ENCODE results near the gene SCN11A. TPM values are rescaled to one million over a fixed set of nuclear protein-coding genes. Genes with fewer than 3 reads are reported as not detected.

SCN11A gene
- total RNA-seq, 1 donor from 2014 or later, result 1.9 TPM

GRCh38 chr3:39080026-39080425 lies 28.3 kb upstream of the SCN11A start:
- no peak overlapping the region for H3K4me3 Mint-ChIP-seq
- H3K4me1 Mint-ChIP-seq, result no peaks in the 10 kb centered on the region
- peaks cover 56% of the 10 kb centered on the region for H3K36me3 Mint-ChIP-seq
- no peak for TF ChIP-seq CTCF (IDR thresholded peaks at IDR 0.05; ENCODE audit: unreplicated experiment)
- DNase-seq (ENCODE audit: low spot score in 2 of 2, unreplicated experiment in 2 of 2), result no peak
- H3K27me3 Mint-ChIP-seq (ENCODE audit: low read depth), result no peaks in the 10 kb centered on the region
- no peaks in the 10 kb centered on the region for H3K9me3 Mint-ChIP-seq
- H3K27ac Mint-ChIP-seq, result no peak overlapping the region

- Mint-ChIP-seq H3K27ac (no peak overlapping the region), H3K27me3 (ENCODE audit: low read depth) (no peaks in the 10 kb centered on the region), H3K4me3 (no peak overlapping the region), H3K4me1 (no peaks in the 10 kb centered on the region), H3K9me3 (no peaks in the 10 kb centered on the region), H3K36me3 (peaks cover 59% of the 10 kb centered on the region)
- DNase-seq (ENCODE audit: low spot score in 2 of 2, unreplicated experiment in 2 of 2), result no peak
- no peak for TF ChIP-seq CTCF (IDR thresholded peaks at IDR 0.05; ENCODE audit: unreplicated experiment)
Observed at GRCh38 chr3:39079530-39079929, 27.8 kb upstream of the SCN11A start.

- Mint-ChIP-seq H3K9me3 (no peaks in the 10 kb centered on the region), H3K4me3 (no peak overlapping the region), H3K27me3 (ENCODE audit: low read depth) (no peaks in the 10 kb centered on the region), H3K27ac (no peak overlapping the region), H3K4me1 (no peaks in the 10 kb centered on the region), H3K36me3 (peaks cover 65% of the 10 kb centered on the region)
- TF ChIP-seq CTCF (IDR thresholded peaks at IDR 0.05; ENCODE audit: unreplicated experiment), result no peak
- DNase-seq (ENCODE audit: low spot score in 2 of 2, unreplicated experiment in 2 of 2), result no peak
Observed at GRCh38 chr3:39075910-39076309, 24.2 kb upstream of the SCN11A start.

- no peak overlapping the region for H3K27ac Mint-ChIP-seq
- no peaks in the 10 kb centered on the region for H3K27me3 Mint-ChIP-seq (ENCODE audit: low read depth)
- DNase-seq (ENCODE audit: low spot score in 2 of 2, unreplicated experiment in 2 of 2), result no peak
- TF ChIP-seq CTCF (IDR thresholded peaks at IDR 0.05; ENCODE audit: unreplicated experiment), result no peak
- H3K36me3 Mint-ChIP-seq, result peaks cover 37% of the 10 kb centered on the region
- H3K4me3 Mint-ChIP-seq, result no peak overlapping the region
- no peaks in the 10 kb centered on the region for H3K4me1 Mint-ChIP-seq
- H3K9me3 Mint-ChIP-seq, result no peaks in the 10 kb centered on the region
Observed at GRCh38 chr3:39068556-39068955, 16.8 kb upstream of the SCN11A start.

GRCh38 chr3:39067286-39067685 lies 15.5 kb upstream of the SCN11A start:
- H3K9me3 Mint-ChIP-seq, result no peaks in the 10 kb centered on the region
- DNase-seq (ENCODE audit: low spot score in 2 of 2, unreplicated experiment in 2 of 2), result no peak
- no peak overlapping the region for H3K4me3 Mint-ChIP-seq
- no peaks in the 10 kb centered on the region for H3K27me3 Mint-ChIP-seq (ENCODE audit: low read depth)
- peaks cover 25% of the 10 kb centered on the region for H3K36me3 Mint-ChIP-seq
- no peak for TF ChIP-seq CTCF (IDR thresholded peaks at IDR 0.05; ENCODE audit: unreplicated experiment)
- H3K4me1 Mint-ChIP-seq, result no peaks in the 10 kb centered on the region
- no peak overlapping the region for H3K27ac Mint-ChIP-seq

GRCh38 chr3:39065197-39065596 lies 13.5 kb upstream of the SCN11A start:
- Mint-ChIP-seq H3K4me3 (no peak overlapping the region), H3K27me3 (ENCODE audit: low read depth) (no peaks in the 10 kb centered on the region), H3K4me1 (no peaks in the 10 kb centered on the region), H3K36me3 (peaks cover 14% of the 10 kb centered on the region), H3K9me3 (peaks cover 3% of the 10 kb centered on the region), H3K27ac (no peak overlapping the region)
- TF ChIP-seq CTCF (IDR thresholded peaks at IDR 0.05; ENCODE audit: unreplicated experiment), result no peak
- no peak for DNase-seq (ENCODE audit: low spot score in 2 of 2, unreplicated experiment in 2 of 2)
